Fibroblast of lung (primary cell): Measurements from ENCODE around the gene ZBTB40. TPM values are rescaled to one million over a fixed set of nuclear protein-coding genes. Genes with fewer than 3 reads are reported as not detected.

Source experiments
- DNase-seq, 2 donors: peaks; one replicate each; pipeline versions ENCODE4 v3.0.0 to v3.0.0-alpha.2; 2010; ENCODE audit warnings: low read depth in 2 of 2
- H2AFZ ChIP-seq: 2 replicates; pipeline ENCODE4 v1.5.1; 2012; ENCODE audit warnings: low read length, control low read depth, inconsistent platforms
- H3K27ac ChIP-seq: 2 replicates; pipeline ENCODE4 v1.5.1; 2011; ENCODE audit warnings: low read length, control low read depth; ENCODE audit not compliant: insufficient read depth
- H3K27me3 ChIP-seq: 2 replicates; pipeline ENCODE4 v1.5.1; 2011; ENCODE audit warnings: mild to moderate bottlenecking, low read length; ENCODE audit not compliant: control insufficient read depth, insufficient read depth
- H3K36me3 ChIP-seq: 2 replicates; pipeline ENCODE4 v1.5.1; 2011; ENCODE audit warnings: low read length; ENCODE audit not compliant: control insufficient read depth, insufficient read depth
- H3K4me1 ChIP-seq: 2 replicates; pipeline ENCODE4 v1.5.1; 2011; ENCODE audit warnings: low read length; ENCODE audit not compliant: control insufficient read depth, insufficient read depth; ENCODE audit errors: extremely low read depth
- H3K4me2 ChIP-seq: 2 replicates; pipeline ENCODE4 v1.5.1; 2011; ENCODE audit warnings: low read length, control low read depth; ENCODE audit not compliant: insufficient read depth; ENCODE audit errors: extremely low read depth
- H3K4me3 ChIP-seq, 4 experiments: fragments of 200-600 bp in 1 of 4; sonication (generic) in 1 of 4; replicated peaks in 1 of 4; 2 replicates each; pipeline ENCODE4 v1.5.1; 2011 to 2016; ENCODE audit warnings: low read length in 4 of 4, low read depth in 3 of 4, mild to moderate bottlenecking in 3 of 4, control low read depth in 2 of 4, inconsistent platforms in 1 of 4, mixed read lengths in 1 of 4; ENCODE audit not compliant: insufficient read depth in 1 of 4; ENCODE audit errors: control extremely low read depth in 1 of 4
- H3K79me2 ChIP-seq: 2 replicates; pipeline ENCODE4 v1.5.1; 2012; ENCODE audit warnings: mild to moderate bottlenecking, low read length, inconsistent platforms; ENCODE audit not compliant: control insufficient read depth, insufficient read depth
- H3K9ac ChIP-seq: 2 replicates; pipeline ENCODE4 v1.5.1; 2011; ENCODE audit warnings: mild to moderate bottlenecking, low read length, control low read depth; ENCODE audit not compliant: insufficient read depth
- H3K9me3 ChIP-seq: 2 replicates; pipeline ENCODE4 v1.5.1; 2012; ENCODE audit warnings: low read depth, low read length; ENCODE audit not compliant: control insufficient read depth, insufficient read depth
- H4K20me1 ChIP-seq: 2 replicates; pipeline ENCODE4 v1.5.1; 2011; ENCODE audit warnings: low read length; ENCODE audit not compliant: control insufficient read depth, insufficient read depth; ENCODE audit errors: extremely low read depth
- EZH2 ChIP-seq: IDR thresholded peaks from 2 replicates; pipeline ENCODE4 v1.5.1; 2012; ENCODE audit warnings: low read length, control low read depth, mild to moderate bottlenecking; ENCODE audit errors: missing control alignments
- polyA plus RNA-seq, 2 donors: library from polyadenylated mRNA; depleted of rRNA in 1 of 2; stranded (reverse) in 1 of 2; unstranded in 1 of 2; fragments of >200 nt; gene quantifications; 2 replicates each; pipeline ENCODE4 v1.2.1, GENCODE V29; 2011 to 2012; ENCODE audit warnings: missing spikeins in 1 of 2
- total RNA-seq: library from RNA; depleted of rRNA; stranded (reverse); fragments of >200 nt; gene quantifications from 2 replicates; pipeline ENCODE4 v1.2.1, GENCODE V29; 2014
- TF ChIP-seq, protein P1 (sequence below), 2 donors: IDR thresholded peaks in 1 of 2; conservative IDR thresholded peaks in 1 of 2; 1 replicate in 1 of 2; 2 replicates in 1 of 2; pipeline ENCODE4 v1.5.1; 2011 to 2012; ENCODE audit warnings: low read length in 2 of 2, control low read depth in 1 of 2, inconsistent platforms in 1 of 2, low read depth in 1 of 2, mild to moderate bottlenecking in 1 of 2

Gene ZBTB40
- total and polyA plus RNA-seq, 2 donors (not counting 1 experiment from before 2014, with no cell fraction given) = 3.4 to 12.4 TPM

DNA sequence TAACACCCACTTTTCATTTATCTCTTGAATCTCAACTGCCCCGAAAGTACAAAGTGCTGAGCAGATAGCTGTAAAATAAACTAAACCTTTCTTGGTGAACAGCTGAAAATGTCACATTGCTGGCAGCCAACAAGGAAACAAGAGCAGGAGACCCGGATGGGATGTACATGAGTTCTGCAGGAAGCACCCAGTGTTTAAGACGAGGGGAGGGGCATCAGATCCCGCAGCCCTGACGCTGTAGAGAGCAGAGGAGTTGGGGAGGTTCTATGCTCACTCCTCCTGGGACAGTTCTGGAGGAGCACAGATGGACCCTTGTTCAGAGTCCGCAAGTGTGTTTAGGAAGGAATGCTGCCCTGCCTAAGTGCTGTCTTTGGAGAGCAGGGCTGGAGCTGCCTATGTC, 79.6 kb downstream of the ZBTB40 start:
- H4K20me1 ChIP-seq = no peaks in the 10 kb centered on the region
- no peak overlapping the region for H3K9ac ChIP-seq
- H3K4me2 ChIP-seq = no peak overlapping the region
- DNase-seq = no peak
- no peak overlapping the region for H3K27ac ChIP-seq
- no peaks in the 10 kb centered on the region for H3K9me3 ChIP-seq
- H3K4me1 ChIP-seq = no peaks in the 10 kb centered on the region
- H2AFZ ChIP-seq = no peak overlapping the region
- TF ChIP-seq, protein P1, sequence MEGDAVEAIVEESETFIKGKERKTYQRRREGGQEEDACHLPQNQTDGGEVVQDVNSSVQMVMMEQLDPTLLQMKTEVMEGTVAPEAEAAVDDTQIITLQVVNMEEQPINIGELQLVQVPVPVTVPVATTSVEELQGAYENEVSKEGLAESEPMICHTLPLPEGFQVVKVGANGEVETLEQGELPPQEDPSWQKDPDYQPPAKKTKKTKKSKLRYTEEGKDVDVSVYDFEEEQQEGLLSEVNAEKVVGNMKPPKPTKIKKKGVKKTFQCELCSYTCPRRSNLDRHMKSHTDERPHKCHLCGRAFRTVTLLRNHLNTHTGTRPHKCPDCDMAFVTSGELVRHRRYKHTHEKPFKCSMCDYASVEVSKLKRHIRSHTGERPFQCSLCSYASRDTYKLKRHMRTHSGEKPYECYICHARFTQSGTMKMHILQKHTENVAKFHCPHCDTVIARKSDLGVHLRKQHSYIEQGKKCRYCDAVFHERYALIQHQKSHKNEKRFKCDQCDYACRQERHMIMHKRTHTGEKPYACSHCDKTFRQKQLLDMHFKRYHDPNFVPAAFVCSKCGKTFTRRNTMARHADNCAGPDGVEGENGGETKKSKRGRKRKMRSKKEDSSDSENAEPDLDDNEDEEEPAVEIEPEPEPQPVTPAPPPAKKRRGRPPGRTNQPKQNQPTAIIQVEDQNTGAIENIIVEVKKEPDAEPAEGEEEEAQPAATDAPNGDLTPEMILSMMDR (conservative IDR thresholded peaks at IDR 0.05 in 1 of 2, IDR thresholded peaks at IDR 0.05 in 1 of 2; ENCODE audit: low read depth in 1 of 2, low read length in 2 of 2) = no peak
- no peak for TF ChIP-seq EZH2
- H3K36me3 ChIP-seq = peaks cover 1% of the 10 kb centered on the region
- no peaks in the 10 kb centered on the region for H3K27me3 ChIP-seq
- H3K79me2 ChIP-seq = no peaks in the 10 kb centered on the region
- H3K4me3 ChIP-seq = no peak overlapping the region

DNA sequence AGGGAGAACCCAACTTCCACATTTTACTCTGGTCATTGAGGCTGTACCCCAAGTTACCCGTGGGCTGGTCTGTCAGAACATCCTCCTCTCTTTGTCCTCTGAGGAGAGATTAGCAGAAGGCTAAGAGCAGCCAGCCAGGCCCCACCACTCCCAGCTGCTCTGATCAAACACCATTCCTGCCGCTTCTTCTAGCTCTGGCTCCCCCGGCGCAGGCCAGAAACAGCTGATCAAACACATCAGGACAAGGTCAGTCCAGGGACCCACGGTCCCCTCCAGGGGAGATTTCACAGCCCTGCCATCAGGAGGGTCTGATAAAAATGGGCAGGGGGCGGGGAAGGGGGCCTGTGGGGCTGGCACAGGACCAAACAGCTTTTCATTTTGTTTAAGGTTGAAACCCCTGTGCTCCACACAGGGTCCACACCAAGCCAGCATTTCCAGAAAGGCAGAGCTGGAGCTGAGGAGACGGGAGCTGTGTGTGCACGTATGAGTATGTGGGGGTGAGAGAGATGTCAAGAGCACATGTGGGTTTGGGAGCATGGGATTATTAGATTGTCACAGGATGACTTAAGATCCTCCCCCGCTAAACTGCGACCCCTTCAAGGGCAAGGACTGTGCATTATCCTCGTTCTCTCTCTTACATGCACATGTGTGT, 81.7 kb downstream of the ZBTB40 start:
- DNase-seq = no peak
- no peaks in the 10 kb centered on the region for H3K27me3 ChIP-seq
- H3K27ac ChIP-seq = no peak overlapping the region
- H3K4me2 ChIP-seq = no peak overlapping the region
- no peaks in the 10 kb centered on the region for H4K20me1 ChIP-seq
- no peak overlapping the region for H2AFZ ChIP-seq
- H3K4me3 ChIP-seq = no peak overlapping the region
- H3K79me2 ChIP-seq = no peaks in the 10 kb centered on the region
- H3K9me3 ChIP-seq = no peaks in the 10 kb centered on the region
- no peaks in the 10 kb centered on the region for H3K4me1 ChIP-seq
- no peaks in the 10 kb centered on the region for H3K36me3 ChIP-seq
- H3K9ac ChIP-seq = no peak overlapping the region
- TF ChIP-seq, protein P1 (conservative IDR thresholded peaks at IDR 0.05 in 1 of 2, IDR thresholded peaks at IDR 0.05 in 1 of 2; ENCODE audit: low read depth in 1 of 2, low read length in 2 of 2) = no peak
- no peak for TF ChIP-seq EZH2

DNA sequence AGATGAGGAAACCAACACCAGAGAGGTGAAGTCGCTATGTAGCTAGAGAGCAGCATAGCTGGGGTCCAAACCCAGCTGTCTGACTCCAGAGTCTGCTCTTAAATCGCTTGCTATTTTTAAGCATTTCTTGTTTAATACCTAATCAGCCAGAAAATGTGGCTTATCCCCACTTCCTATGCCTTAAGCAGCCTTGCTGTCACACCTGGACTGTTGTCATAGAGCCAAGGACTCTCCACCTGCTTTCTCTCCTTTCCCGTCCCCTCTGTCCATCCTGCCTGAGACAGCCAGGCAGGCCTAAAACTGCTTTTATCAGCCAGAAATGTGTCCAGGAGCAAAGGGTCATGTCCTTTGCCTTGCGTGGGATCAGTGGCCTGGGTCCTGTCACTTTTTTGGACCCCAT, 83.3 kb downstream of the ZBTB40 start:
- Histone ChIP-seq H4K20me1 (no peaks in the 10 kb centered on the region), H2AFZ (no peak overlapping the region), H3K27ac (no peak overlapping the region), H3K79me2 (no peaks in the 10 kb centered on the region), H3K9ac (no peak overlapping the region), H3K4me1 (no peaks in the 10 kb centered on the region), H3K9me3 (no peaks in the 10 kb centered on the region), H3K4me3 (no peak overlapping the region), H3K4me2 (no peak overlapping the region), H3K27me3 (no peaks in the 10 kb centered on the region), H3K36me3 (no peaks in the 10 kb centered on the region)
- no peak for DNase-seq
- TF ChIP-seq EZH2 = no peak
- TF ChIP-seq, protein P1 (conservative IDR thresholded peaks at IDR 0.05 in 1 of 2, IDR thresholded peaks at IDR 0.05 in 1 of 2; ENCODE audit: low read depth in 1 of 2, low read length in 2 of 2) = no peak
